Activated T-helper 2 cell treated with anti-CD3 and anti-CD28 coated beads, Interferon-gamma antibody, Interleukin-2, Interleukin-4, amounts not matched to agents 10 μg/mL and 5 μg/mL and 100 μg/mL, durations not matched to agents 14 hours and 24 hours and 36 hours (primary cell): ENCODE results near the gene ANXA6. TPM values are rescaled to one million over a fixed set of nuclear protein-coding genes. Genes with fewer than 3 reads are reported as not detected.

Source experiments
- DNase-seq: peaks from one replicate; pipeline ENCODE4 v3.0.0; 2021; ENCODE audit warnings: low spot score
- H3K27ac Mint-ChIP-seq: one replicate; pipeline ENCODE4 v1.8.0; 2021; ENCODE audit warnings: mixed read lengths
- H3K27me3 Mint-ChIP-seq: one replicate; pipeline ENCODE4 v1.8.0; 2021; ENCODE audit warnings: low read depth, mixed read lengths
- H3K36me3 Mint-ChIP-seq: one replicate; pipeline ENCODE4 v1.8.0; 2021; ENCODE audit warnings: low read depth, mixed read lengths
- H3K4me1 Mint-ChIP-seq: one replicate; pipeline ENCODE4 v1.8.0; 2021; ENCODE audit warnings: low read depth, mixed read lengths
- H3K4me3 Mint-ChIP-seq: one replicate; pipeline ENCODE4 v1.8.0; 2021; ENCODE audit warnings: low read depth, mild to moderate bottlenecking, moderate library complexity, mixed read lengths
- H3K9me3 Mint-ChIP-seq: one replicate; pipeline ENCODE4 v1.8.0; 2021; ENCODE audit warnings: mixed read lengths
- intact Hi-C: fragments of 100-400 bp; cut with micrococcal nuclease; formaldehyde crosslinking; loops from one replicate; pipeline ENCODE4 v1.15.1; 2023
- total RNA-seq: library from RNA; stranded (reverse); gene quantifications from 2 replicates; pipeline ENCODE4 v1.2.3, GENCODE V29; 2022

Gene ANXA6
- total RNA-seq, 1 donor from 2014 or later = 560 TPM

DNA sequence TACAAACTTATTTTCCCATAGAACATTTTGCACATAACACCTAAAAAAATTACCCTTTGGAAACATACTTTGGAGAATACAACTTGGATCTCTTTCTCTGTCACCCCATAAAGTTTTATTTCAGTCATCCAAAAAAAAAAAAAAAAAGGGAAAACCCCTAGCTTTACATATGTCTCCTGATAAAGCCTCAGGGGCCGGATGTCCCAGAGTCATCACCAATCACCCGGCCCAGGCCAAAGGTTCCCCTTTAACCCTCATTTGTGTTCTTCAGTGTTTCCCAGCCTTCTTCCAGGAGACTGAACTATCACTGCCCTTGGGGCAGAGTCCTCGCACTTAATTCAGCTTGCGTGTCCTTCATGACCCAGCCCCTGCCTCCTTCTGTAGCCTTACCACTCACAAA, 28.8 kb downstream of the ANXA6 start:
- Mint-ChIP-seq H3K27me3 (no peaks in the 10 kb centered on the region), H3K4me1 (peaks cover 53% of the 10 kb centered on the region), H3K9me3 (no peaks in the 10 kb centered on the region), H3K4me3 (no peak overlapping the region), H3K27ac (no peak overlapping the region), H3K36me3 (peaks cover 94% of the 10 kb centered on the region)
- intact Hi-C loops = no loop called here
- DNase-seq = no peak

- Mint-ChIP-seq H3K27ac (peak overlapping the region; percentile 11), H3K27me3 (no peaks in the 10 kb centered on the region), H3K4me1 (peaks cover 53% of the 10 kb centered on the region), H3K4me3 (no peak overlapping the region), H3K9me3 (no peaks in the 10 kb centered on the region), H3K36me3 (peaks cover 93% of the 10 kb centered on the region)
- intact Hi-C loops = no loop called here
- no peak for DNase-seq
Measured at GRCh38 chr5:151127926-151128325, 29.7 kb downstream of the ANXA6 start.

GRCh38 chr5:151126199-151126645, 31.4 kb downstream of the ANXA6 start:
- no peak overlapping the region for H3K4me3 Mint-ChIP-seq
- peaks cover 41% of the 10 kb centered on the region for H3K4me1 Mint-ChIP-seq
- H3K27ac Mint-ChIP-seq = peak overlapping the region; percentile 62
- peaks cover 95% of the 10 kb centered on the region for H3K36me3 Mint-ChIP-seq
- H3K27me3 Mint-ChIP-seq = no peaks in the 10 kb centered on the region
- DNase-seq = peak; percentile 47
- H3K9me3 Mint-ChIP-seq = no peaks in the 10 kb centered on the region
- intact Hi-C loops = loop anchor here (1.0 kb wide), 1 partner anchor 39 kb away; no protein-coding TSS in a partner anchor

- H3K4me3 Mint-ChIP-seq = no peak overlapping the region
- no peak for DNase-seq
- H3K9me3 Mint-ChIP-seq = no peaks in the 10 kb centered on the region
- H3K27ac Mint-ChIP-seq = peak overlapping the region; percentile 66
- H3K4me1 Mint-ChIP-seq = peaks cover 37% of the 10 kb centered on the region
- no peaks in the 10 kb centered on the region for H3K27me3 Mint-ChIP-seq
- intact Hi-C loops = loop anchor here (2.0 kb wide), 2 partner anchors 17 to 25 kb away; no protein-coding TSS in a partner anchor
- H3K36me3 Mint-ChIP-seq = peaks cover 94% of the 10 kb centered on the region
Measured at GRCh38 chr5:151125421-151125820, 32.2 kb downstream of the ANXA6 start.

GRCh38 chr5:151123897-151124751, 33.5 kb downstream of the ANXA6 start:
- H3K27ac Mint-ChIP-seq = peak overlapping the region; percentile 78
- DNase-seq = no peak
- H3K27me3 Mint-ChIP-seq = no peaks in the 10 kb centered on the region
- peaks cover 94% of the 10 kb centered on the region for H3K36me3 Mint-ChIP-seq
- H3K4me1 Mint-ChIP-seq = peaks cover 35% of the 10 kb centered on the region
- no peak overlapping the region for H3K4me3 Mint-ChIP-seq
- intact Hi-C loops = loop anchor here (2.0 kb wide), 2 partner anchors 19 to 27 kb away; no protein-coding TSS in a partner anchor
- H3K9me3 Mint-ChIP-seq = no peaks in the 10 kb centered on the region

GRCh38 chr5:151122828-151123227, 34.8 kb downstream of the ANXA6 start:
- intact Hi-C loops = no loop called here
- Mint-ChIP-seq H3K27ac (no peak overlapping the region), H3K27me3 (no peaks in the 10 kb centered on the region), H3K36me3 (peaks cover 93% of the 10 kb centered on the region), H3K4me3 (no peak overlapping the region), H3K4me1 (peaks cover 25% of the 10 kb centered on the region), H3K9me3 (no peaks in the 10 kb centered on the region)
- no peak for DNase-seq

DNA sequence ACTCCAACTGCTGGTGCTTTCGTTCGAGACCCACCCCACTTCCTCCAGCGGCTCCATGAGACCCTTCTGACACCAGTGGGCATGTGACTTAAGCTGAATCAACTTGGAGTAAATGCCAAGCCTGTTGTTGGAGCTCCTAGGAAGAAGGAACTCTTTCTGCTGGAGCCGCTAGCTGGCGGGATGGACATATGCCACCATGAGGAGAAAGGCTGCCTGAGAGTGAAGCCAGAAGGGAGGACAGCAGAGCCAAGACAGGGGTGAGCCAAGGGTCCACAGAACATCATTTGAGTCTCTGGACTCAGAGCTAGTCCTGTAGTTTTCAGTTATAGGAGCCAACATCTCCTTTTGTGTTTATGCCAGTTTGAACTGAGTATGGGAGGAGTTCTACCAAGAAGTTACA, 35.9 kb downstream of the ANXA6 start:
- Mint-ChIP-seq H3K4me1 (peaks cover 17% of the 10 kb centered on the region), H3K27me3 (no peaks in the 10 kb centered on the region), H3K27ac (no peak overlapping the region), H3K9me3 (no peaks in the 10 kb centered on the region), H3K4me3 (no peak overlapping the region), H3K36me3 (peaks cover 95% of the 10 kb centered on the region)
- intact Hi-C loops = no loop called here
- DNase-seq = no peak

- H3K27me3 Mint-ChIP-seq = no peaks in the 10 kb centered on the region
- H3K27ac Mint-ChIP-seq = no peak overlapping the region
- intact Hi-C loops = no loop called here
- H3K36me3 Mint-ChIP-seq = peaks cover 93% of the 10 kb centered on the region
- H3K9me3 Mint-ChIP-seq = no peaks in the 10 kb centered on the region
- no peak for DNase-seq
- H3K4me3 Mint-ChIP-seq = no peak overlapping the region
- peaks cover 12% of the 10 kb centered on the region for H3K4me1 Mint-ChIP-seq
Measured at GRCh38 chr5:151121095-151121494, 36.5 kb downstream of the ANXA6 start.

DNA sequence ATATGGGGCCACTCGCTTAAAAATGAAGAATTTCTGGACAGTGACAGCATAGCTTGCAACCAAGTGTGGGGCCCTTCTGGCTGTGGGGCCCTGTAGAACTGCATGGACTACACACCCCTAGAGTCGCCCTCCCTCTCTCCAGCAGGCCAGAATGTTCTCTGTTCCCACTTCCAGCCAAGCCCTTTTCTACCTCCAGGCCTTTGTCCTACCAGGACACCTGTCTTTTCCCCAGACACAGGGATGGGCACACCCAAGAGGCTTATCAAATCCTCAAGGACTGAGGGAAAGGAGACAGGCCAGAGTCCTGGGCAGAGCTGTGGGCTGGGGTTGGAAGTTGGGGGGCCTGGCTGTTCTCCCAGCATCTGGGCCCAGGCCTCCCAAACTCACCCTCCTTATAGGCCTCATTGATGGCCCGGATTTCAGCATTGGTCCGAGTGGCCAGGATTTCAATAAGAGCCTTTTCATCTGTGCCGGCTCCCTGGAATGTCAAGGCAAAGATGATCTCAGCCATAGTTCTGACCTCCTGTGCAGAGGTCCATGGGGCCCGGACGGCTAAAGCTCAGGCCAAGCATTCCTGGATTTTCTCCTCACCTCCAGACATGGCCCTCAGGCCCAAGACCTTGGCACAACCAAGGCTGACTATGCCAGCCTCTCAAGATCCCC, 38.5 kb downstream of the ANXA6 start:
- H3K9me3 Mint-ChIP-seq = no peaks in the 10 kb centered on the region
- no peaks in the 10 kb centered on the region for H3K27me3 Mint-ChIP-seq
- intact Hi-C loops = no loop called here
- H3K36me3 Mint-ChIP-seq = peaks cover 79% of the 10 kb centered on the region
- peak overlapping the region; percentile 21 for H3K27ac Mint-ChIP-seq
- H3K4me1 Mint-ChIP-seq = peaks cover 3% of the 10 kb centered on the region
- no peak overlapping the region for H3K4me3 Mint-ChIP-seq
- DNase-seq = no peak

DNA sequence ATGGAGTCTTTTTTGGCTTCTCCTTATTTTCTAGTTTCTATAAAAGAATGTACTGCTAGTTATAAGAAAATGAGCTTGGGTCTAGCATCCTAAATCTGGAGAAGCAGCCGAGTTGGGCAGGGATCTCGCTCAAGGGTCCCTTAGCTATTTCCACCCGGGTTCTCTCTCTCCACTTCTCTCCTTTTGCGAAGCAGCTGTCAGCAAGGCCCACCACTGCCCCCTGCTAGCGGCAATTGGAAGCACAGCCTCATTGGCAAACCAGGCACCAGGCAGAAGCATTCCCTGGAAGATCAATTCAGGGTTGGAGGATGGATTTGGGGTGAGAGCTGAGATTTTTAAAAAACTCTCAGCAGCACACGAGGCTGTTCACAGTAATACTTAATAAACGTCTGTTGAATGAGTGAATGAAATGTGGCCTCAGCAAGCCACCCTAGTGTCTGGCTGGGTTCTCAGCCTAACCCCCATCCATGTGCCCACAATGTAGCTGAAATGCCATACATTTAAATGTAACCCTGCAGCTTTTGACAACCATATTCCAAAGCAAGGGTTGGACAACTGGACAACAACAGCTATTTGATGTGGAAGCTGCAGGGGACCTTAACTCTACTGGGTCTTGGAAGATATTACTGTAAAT, 42.2 kb downstream of the ANXA6 start:
- H3K27ac Mint-ChIP-seq = no peak overlapping the region
- peaks cover 63% of the 10 kb centered on the region for H3K36me3 Mint-ChIP-seq
- no peaks in the 10 kb centered on the region for H3K9me3 Mint-ChIP-seq
- no peak overlapping the region for H3K4me3 Mint-ChIP-seq
- intact Hi-C loops = loop anchor here (1.0 kb wide), 1 partner anchor 64 kb away; no protein-coding TSS in a partner anchor
- no peaks in the 10 kb centered on the region for H3K27me3 Mint-ChIP-seq
- peaks cover 2% of the 10 kb centered on the region for H3K4me1 Mint-ChIP-seq
- peak; percentile 51 for DNase-seq

- no peak for DNase-seq
- H3K36me3 Mint-ChIP-seq = peaks cover 64% of the 10 kb centered on the region
- peaks cover 2% of the 10 kb centered on the region for H3K4me1 Mint-ChIP-seq
Measured at GRCh38 chr5:151113651-151114050, 43.9 kb downstream of the ANXA6 start.

GRCh38 chr5:151110992-151111391, 46.6 kb downstream of the ANXA6 start:
- peaks cover 65% of the 10 kb centered on the region for H3K36me3 Mint-ChIP-seq
- H3K4me1 Mint-ChIP-seq = peaks cover 2% of the 10 kb centered on the region
- no peak overlapping the region for H3K27ac Mint-ChIP-seq
- no peak overlapping the region for H3K4me3 Mint-ChIP-seq
- no peak for DNase-seq
- intact Hi-C loops = no loop called here
- no peaks in the 10 kb centered on the region for H3K27me3 Mint-ChIP-seq
- no peaks in the 10 kb centered on the region for H3K9me3 Mint-ChIP-seq

More at GRCh38 chr5:151113651-151114050, 43.9 kb downstream of the ANXA6 start:
- H3K4me3 Mint-ChIP-seq = no peak overlapping the region
- intact Hi-C loops = no loop called here
- no peak overlapping the region for H3K27ac Mint-ChIP-seq
- H3K27me3 Mint-ChIP-seq = no peaks in the 10 kb centered on the region
- no peaks in the 10 kb centered on the region for H3K9me3 Mint-ChIP-seq
